ENCODE measurements around the gene C1orf167.

- TF ChIP-seq CTCF (IDR thresholded peaks at IDR 0.05) = no peak
- TF ChIP-seq EZH2 (IDR thresholded peaks at IDR 0.05; ENCODE audit: borderline replicate concordance, insufficient read depth, low read depth, low read length, poor library complexity, severe bottlenecking) = no peak
Observed at GRCh38 chr1:11728126-11728806, 33.7 kb upstream of the C1orf167 start.
